ENCODE results near the gene SHLD1. TPM values are rescaled to one million over a fixed set of nuclear protein-coding genes. Genes with fewer than 3 reads are reported as not detected.

The SHLD1 gene
- total RNA-seq, 1 experiment from 2014 or later: 5.9 TPM

- DNase-seq: no peak
- H3K9me2 ChIP-seq (ENCODE audit: insufficient read depth): no peaks in the 10 kb centered on the region
- H4K20me1 ChIP-seq (ENCODE audit: insufficient read depth): no peaks in the 10 kb centered on the region
- no peak overlapping the region for H3K27ac ChIP-seq
- BruUV-seq (replicated peaks): no TSS peak
- no peaks in the 10 kb centered on the region for H3K79me2 ChIP-seq (ENCODE audit: low read depth)
- ChIA-PET CTCF (no interaction called here), POLR2A (ENCODE audit: unreplicated experiment) (no interaction called here)
- no peaks in the 10 kb centered on the region for H3K9me3 ChIP-seq (ENCODE audit: insufficient read depth, low read depth)
- H2AFZ ChIP-seq: no peak overlapping the region
- no peaks in the 10 kb centered on the region for H3F3A ChIP-seq (ENCODE audit: insufficient read depth, low read depth)
- H3K4me3 ChIP-seq: no peak overlapping the region
- H3K27me3 ChIP-seq (ENCODE audit: insufficient read depth, low read depth): no peaks in the 10 kb centered on the region
- H3K4me2 ChIP-seq: no peak overlapping the region
- intact Hi-C loops (cut with micrococcal nuclease; ENCODE audit: unreplicated experiment): no loop called here
- no peak for TF ChIP-seq CTCF (conservative IDR thresholded peaks at IDR 0.05)
- no peak for TF ChIP-seq EZH2 (IDR thresholded peaks at IDR 0.05; ENCODE audit: low read depth)
- H3K4me1 ChIP-seq (replicated peaks; ENCODE audit: insufficient read depth): peaks cover 4% of the 10 kb centered on the region; the same call in 1 of the 2 replicates
- no peaks in the 10 kb centered on the region for H3K36me3 ChIP-seq (ENCODE audit: low read depth)
Measured at GRCh38 chr20:5825130-5825719, 75.0 kb downstream of the SHLD1 start.

- CTCF ChIA-PET: no interaction called here
- POLR2A ChIA-PET (ENCODE audit: unreplicated experiment): no interaction called here
- Histone ChIP-seq H3K4me2 (no peak overlapping the region), H3K36me3 (ENCODE audit: low read depth) (no peaks in the 10 kb centered on the region), H3K79me2 (ENCODE audit: low read depth) (no peaks in the 10 kb centered on the region), H3K4me3 (no peak overlapping the region), H3K27me3 (ENCODE audit: insufficient read depth, low read depth) (no peaks in the 10 kb centered on the region), H3K27ac (no peak overlapping the region), H3K4me1 (replicated peaks; ENCODE audit: insufficient read depth) (peaks cover 4% of the 10 kb centered on the region; the same call in 1 of the 2 replicates), H4K20me1 (ENCODE audit: insufficient read depth) (no peaks in the 10 kb centered on the region), H3F3A (ENCODE audit: insufficient read depth, low read depth) (no peaks in the 10 kb centered on the region), H3K9me3 (ENCODE audit: insufficient read depth, low read depth) (no peaks in the 10 kb centered on the region), H3K9me2 (ENCODE audit: insufficient read depth) (no peaks in the 10 kb centered on the region), H2AFZ (no peak overlapping the region)
- TF ChIP-seq CTCF (conservative IDR thresholded peaks at IDR 0.05) (no peak), EZH2 (IDR thresholded peaks at IDR 0.05; ENCODE audit: low read depth) (no peak)
- intact Hi-C loops (cut with micrococcal nuclease; ENCODE audit: unreplicated experiment): no loop called here
- no peak for DNase-seq
- no TSS peak for BruUV-seq (replicated peaks)
Measured at GRCh38 chr20:5827098-5827853, 77.1 kb downstream of the SHLD1 start.

GRCh38 chr20:5827861-5828260 is 77.7 kb downstream of the SHLD1 start:
- Histone ChIP-seq H3K4me3 (no peak overlapping the region), H3F3A (ENCODE audit: insufficient read depth, low read depth) (no peaks in the 10 kb centered on the region), H3K27me3 (ENCODE audit: insufficient read depth, low read depth) (no peaks in the 10 kb centered on the region), H3K4me1 (replicated peaks; ENCODE audit: insufficient read depth) (peaks cover 4% of the 10 kb centered on the region; the same call in 1 of the 2 replicates), H3K9me3 (ENCODE audit: insufficient read depth, low read depth) (no peaks in the 10 kb centered on the region), H3K4me2 (no peak overlapping the region), H3K36me3 (ENCODE audit: low read depth) (no peaks in the 10 kb centered on the region), H4K20me1 (ENCODE audit: insufficient read depth) (no peaks in the 10 kb centered on the region), H3K9me2 (ENCODE audit: insufficient read depth) (no peaks in the 10 kb centered on the region), H3K79me2 (ENCODE audit: low read depth) (no peaks in the 10 kb centered on the region), H3K27ac (no peak overlapping the region), H2AFZ (no peak overlapping the region)
- intact Hi-C loops (cut with micrococcal nuclease; ENCODE audit: unreplicated experiment): no loop called here
- POLR2A ChIA-PET (ENCODE audit: unreplicated experiment): no interaction called here
- no TSS peak for BruUV-seq (replicated peaks)
- DNase-seq: no peak
- TF ChIP-seq CTCF (conservative IDR thresholded peaks at IDR 0.05) (no peak), EZH2 (IDR thresholded peaks at IDR 0.05; ENCODE audit: low read depth) (no peak)
- CTCF ChIA-PET: no interaction called here

Data from PC-9 (cell line).